Suprapubic skin (tissue), 4 donors: ENCODE results near the gene OS9.

Source experiments
- EP300 ChIP-seq: sonication (generic); formaldehyde crosslinking; IDR thresholded peaks from one replicate; pipeline ENCODE4 v1.6.1; 2017; ENCODE audit warnings: antibody characterized with exemption
- POLR2A ChIP-seq, 2 donors: fragments of 450-650 bp; IDR thresholded peaks; one replicate each; pipeline ENCODE4 v1.6.1; 2017; ENCODE audit warnings: antibody characterized with exemption in 2 of 2, mild to moderate bottlenecking in 2 of 2, moderate library complexity in 2 of 2
- POLR2AphosphoS5 ChIP-seq, 3 donors: sonication (generic); formaldehyde crosslinking; IDR thresholded peaks; one replicate each; pipeline ENCODE4 v1.6.1; 2017; ENCODE audit warnings: antibody characterized with exemption in 3 of 3
- TF ChIP-seq, protein P1 (sequence below), 2 donors: fragments of 200-600 bp in 1 of 2; fragments of 450-650 bp in 1 of 2; sonication (generic) in 1 of 2; IDR thresholded peaks; one replicate each; pipeline ENCODE4 v1.5.1; 2016 to 2019; ENCODE audit warnings: antibody characterized with exemption in 2 of 2, mild to moderate bottlenecking in 1 of 2, moderate library complexity in 1 of 2

DNA sequence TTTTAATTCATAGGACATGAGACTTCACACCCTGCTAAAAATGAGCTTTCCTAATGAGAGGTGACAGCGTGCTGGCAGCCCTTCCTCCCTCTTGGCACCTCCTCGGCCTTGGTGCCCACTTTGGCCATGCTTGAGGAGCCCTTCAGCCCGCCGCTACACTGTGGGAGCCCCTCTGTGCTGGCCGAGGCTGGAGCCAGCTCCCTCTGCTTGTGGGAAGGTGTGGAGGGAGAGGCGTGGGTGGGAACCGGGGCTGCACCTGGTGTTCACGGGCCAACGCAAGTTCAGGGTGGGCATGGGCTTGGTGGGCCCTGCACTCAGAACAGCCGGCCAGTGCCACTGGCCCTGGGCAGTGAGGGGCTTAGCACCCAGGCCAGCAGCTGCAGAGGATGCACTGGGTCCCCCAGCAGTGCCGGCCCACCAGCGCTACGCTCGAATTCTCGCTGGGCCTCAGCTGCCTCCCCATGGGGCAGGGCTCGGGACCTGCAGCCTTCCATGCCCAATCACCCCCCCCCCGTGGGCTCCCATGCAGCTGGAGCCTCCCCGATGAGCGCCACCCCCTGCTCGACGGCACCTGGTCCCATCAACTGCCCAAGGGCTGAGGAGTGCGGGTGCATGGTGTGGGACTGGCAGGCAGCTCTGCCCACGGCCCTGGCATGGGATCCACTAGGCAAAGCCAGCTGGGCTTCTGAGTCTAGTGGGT, 38.2 kb upstream of the OS9 start:
- TF ChIP-seq, protein P1, sequence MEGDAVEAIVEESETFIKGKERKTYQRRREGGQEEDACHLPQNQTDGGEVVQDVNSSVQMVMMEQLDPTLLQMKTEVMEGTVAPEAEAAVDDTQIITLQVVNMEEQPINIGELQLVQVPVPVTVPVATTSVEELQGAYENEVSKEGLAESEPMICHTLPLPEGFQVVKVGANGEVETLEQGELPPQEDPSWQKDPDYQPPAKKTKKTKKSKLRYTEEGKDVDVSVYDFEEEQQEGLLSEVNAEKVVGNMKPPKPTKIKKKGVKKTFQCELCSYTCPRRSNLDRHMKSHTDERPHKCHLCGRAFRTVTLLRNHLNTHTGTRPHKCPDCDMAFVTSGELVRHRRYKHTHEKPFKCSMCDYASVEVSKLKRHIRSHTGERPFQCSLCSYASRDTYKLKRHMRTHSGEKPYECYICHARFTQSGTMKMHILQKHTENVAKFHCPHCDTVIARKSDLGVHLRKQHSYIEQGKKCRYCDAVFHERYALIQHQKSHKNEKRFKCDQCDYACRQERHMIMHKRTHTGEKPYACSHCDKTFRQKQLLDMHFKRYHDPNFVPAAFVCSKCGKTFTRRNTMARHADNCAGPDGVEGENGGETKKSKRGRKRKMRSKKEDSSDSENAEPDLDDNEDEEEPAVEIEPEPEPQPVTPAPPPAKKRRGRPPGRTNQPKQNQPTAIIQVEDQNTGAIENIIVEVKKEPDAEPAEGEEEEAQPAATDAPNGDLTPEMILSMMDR (IDR thresholded peaks at IDR 0.05) = no peak
- TF ChIP-seq POLR2A (IDR thresholded peaks at IDR 0.05) (no peak), POLR2AphosphoS5 (IDR thresholded peaks at IDR 0.05) (no peak), EP300 (no peak)
